ENCODE measurements around the gene SPAG4. TPM values are rescaled to one million over a fixed set of nuclear protein-coding genes. Genes with fewer than 3 reads are reported as not detected.

SPAG4 gene
- total and polyA plus RNA-seq, 10 of the 15 experiments (the other 5 are each of a cell fraction or from before 2014, with no cell fraction given), result 0.90 to 12.5 (median 2.4) TPM

GRCh38 chr20:35619196-35620095, 3.8 kb downstream of the SPAG4 start:
- in situ Hi-C loops (cut with MboI), result no loop called here
- RAD21 ChIA-PET (ENCODE audit: unreplicated experiment), result interaction anchor here (0.7 to 3.1 kb wide), 14 partner anchors 10 to 474 kb away, joined by 3 to 29 read pairs (median 4); partner anchors contain the start of genes CPNE1, ERGIC3, RBM12 and RBM39
- peaks cover 25% of the 10 kb centered on the region for H3K4me1 ChIP-seq (ENCODE audit: control insufficient read depth, insufficient read depth, low read length)
- TF ChIP-seq BRCA1 (IDR thresholded peaks at IDR 0.05; ENCODE audit: low read depth, low read length) (no peak), SUZ12 (IDR thresholded peaks at IDR 0.05; ENCODE audit: unreplicated experiment) (no peak), LARP7 (IDR thresholded peaks at IDR 0.05) (peak; percentile 61; the same call in 1 of the 2 replicates), NFIC (IDR thresholded peaks at IDR 0.05; ENCODE audit: low read depth, low read length) (no peak), HDAC2 (IDR thresholded peaks at IDR 0.05) (no peak), CBX3 (IDR thresholded peaks at IDR 0.05; ENCODE audit: borderline replicate concordance, low read depth) (no peak), ZZZ3 (IDR thresholded peaks at IDR 0.05; ENCODE audit: control insufficient read depth, insufficient read length, low read depth) (no peak), ZNF384 (IDR thresholded peaks at IDR 0.05; ENCODE audit: borderline replicate concordance, low read depth, low read length) (no peak), SMAD1 (IDR thresholded peaks at IDR 0.05; ENCODE audit: low read depth, partially characterized antibody) (no peak), CBFB (IDR thresholded peaks at IDR 0.05; ENCODE audit: low read depth) (no peak), YBX1 (IDR thresholded peaks at IDR 0.05) (no peak), SMARCA5 (IDR thresholded peaks at IDR 0.05) (peak; percentile 82), MLLT1 (IDR thresholded peaks at IDR 0.05) (peak; percentile 72; the same call in 1 of the 2 replicates), JUNB (IDR thresholded peaks at IDR 0.05) (peak; percentile 88), MYC (IDR thresholded peaks at IDR 0.05; ENCODE audit: insufficient read depth, insufficient read length, insufficient replicate concordance, low read length, severe bottlenecking) (no peak), SMC3 (IDR thresholded peaks at IDR 0.05; ENCODE audit: borderline replicate concordance, low read length) (no peak), ZBTB11 (CRISPR knock-in tag; IDR thresholded peaks at IDR 0.05) (no peak), FOS (IDR thresholded peaks at IDR 0.05; ENCODE audit: borderline replicate concordance, extremely low read depth, insufficient read length) (no peak)

More at GRCh38 chr20:35619196-35620095, 3.8 kb downstream of the SPAG4 start:
- intact Hi-C loops (cut with micrococcal nuclease; ENCODE audit: unreplicated experiment), result loop anchor here (2.0 to 10.0 kb wide), 3 partner anchors 45 to 155 kb away; partner anchors contain the start of genes CPNE1, ERGIC3 and RBM12
- FAIRE-seq (peak; percentile 80), ATAC-seq (peak; percentile 69), DNase-seq (ENCODE audit: low read depth, low spot score) (peak; percentile 45)
- Histone ChIP-seq H3K9ac (ENCODE audit: control insufficient read depth, insufficient read depth, low read length) (no peak overlapping the region), H3K36me3 (ENCODE audit: control insufficient read depth in 2 of 2, insufficient read depth in 2 of 2, low read length in 1 of 2) (peaks cover 0 to 1% of the 10 kb centered on the region in 2 experiments; a peak in 1 of 4 replicates), H3K4me2 (ENCODE audit: control insufficient read depth, insufficient read depth) (peak overlapping the region; percentile 82), H3K79me2 (ENCODE audit: control insufficient read depth, insufficient read depth, low read length) (no peaks in the 10 kb centered on the region; the same call in none of the 2 replicates), H3K27ac (ENCODE audit: control insufficient read depth, insufficient read depth) (no peak overlapping the region), H4K20me1 (ENCODE audit: control insufficient read depth, insufficient read depth) (no peaks in the 10 kb centered on the region), H3K4me3 (peak overlapping the region; percentile 99), H3K27me3 (replicated peaks in 1 of 2; ENCODE audit: control insufficient read depth in 2 of 2, insufficient read depth in 2 of 2, low read length in 1 of 2) (no peaks in the 10 kb centered on the region), H2AFZ (ENCODE audit: control insufficient read depth, low read depth, low read length) (peak overlapping the region; percentile 73), H3K9me3 (replicated peaks; ENCODE audit: control insufficient read depth, insufficient read depth, low read length) (no peaks in the 10 kb centered on the region)
- SMC1A ChIA-PET (ENCODE audit: uncharacterized antibody, unreplicated experiment), result interaction anchor here (0.8 to 3.8 kb wide), 14 partner anchors 10 to 334 kb away, joined by 3 to 28 read pairs (median 4); partner anchors contain the start of genes CPNE1, RBM12 and RBM39
- WGBS (ENCODE audit: insufficient coverage, insufficient replicate concordance, low lambda C conversion rate, missing lambda C conversion rate), result 2% methylated on average over 49 of the region's 49 CpGs
- POLR2A ChIA-PET, result interaction anchor here (0.5 to 5.0 kb wide), 13 partner anchors 14 to 1187 kb away, joined by 3 to 24 read pairs (median 5); partner anchors contain the start of genes CEP250, CPNE1, RBM12 and RBM39
- CTCF ChIA-PET, result interaction anchor here (0.7 to 4.0 kb wide), 28 partner anchors 10 to 335 kb away, joined by 3 to 31 read pairs (median 4); partner anchors contain the start of genes CPNE1, ERGIC3, NFS1 and RBM12
- BruUV-seq (replicated peaks), result no TSS peak

All from GM12878 (cell line).